ENCODE data around the gene ZNF599. TPM values are rescaled to one million over a fixed set of nuclear protein-coding genes. Genes with fewer than 3 reads are reported as not detected.

Gene ZNF599
- total RNA-seq, 1 donor from 2014 or later: 5.9 TPM

DNA sequence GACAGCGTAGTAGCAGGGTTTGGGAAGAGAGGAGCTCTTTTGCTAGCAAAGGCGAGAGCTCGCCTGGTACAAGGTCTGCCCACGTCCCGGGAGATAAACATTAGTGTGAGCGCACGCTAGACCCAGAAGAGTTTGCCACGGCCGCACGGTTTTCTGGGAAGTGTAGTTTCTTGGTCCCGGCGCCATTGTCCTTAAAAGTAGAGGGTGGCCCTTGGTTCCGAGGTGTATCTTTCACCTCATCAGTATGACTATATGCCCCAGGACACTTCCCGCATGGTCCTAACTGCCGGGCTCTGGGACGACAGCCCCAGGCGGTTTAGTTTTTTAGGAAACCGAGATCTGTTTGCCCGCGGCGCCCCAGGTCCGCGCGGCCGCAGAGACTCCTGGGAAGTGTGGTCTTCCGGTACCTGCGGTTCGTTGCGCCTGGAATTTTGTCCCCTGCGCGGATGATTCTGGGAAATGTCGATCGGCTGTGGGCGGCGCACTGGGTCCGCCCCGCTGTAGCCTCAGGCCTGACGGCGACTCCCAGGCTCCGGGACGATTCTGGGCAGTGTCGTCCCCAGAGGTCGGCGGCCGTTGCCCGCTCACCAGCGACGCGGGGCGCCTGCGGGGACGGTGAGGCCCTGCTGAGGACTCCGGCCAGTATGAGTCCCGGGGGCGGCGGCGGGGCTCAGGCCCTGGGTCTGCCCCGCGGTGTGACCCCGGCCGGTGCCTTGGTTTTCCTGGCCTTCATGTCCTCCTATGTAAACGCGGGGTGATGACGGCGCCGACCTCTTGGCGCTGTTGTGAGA, 39.1 kb downstream of the ZNF599 start, which contains the start of gene ZNF181:
TSS of gene ZNF181 (plus strand) at position 498 of the 791 bp plus-strand sequence. CDS start 795 bp downstream, outside the sequence.
- ATAC-seq (peak; percentile 95 to 98), DNase-seq (peak; percentile 92)
- intact Hi-C loops (cut with DNase I): no loop called here
- H3K27me3 ChIP-seq (ENCODE audit: low read depth): no peaks in the 10 kb centered on the region
- H3K4me1 ChIP-seq: peaks cover 23% of the 10 kb centered on the region
- peaks cover 8% of the 10 kb centered on the region for H3K9me3 ChIP-seq
- TF ChIP-seq, protein P1, sequence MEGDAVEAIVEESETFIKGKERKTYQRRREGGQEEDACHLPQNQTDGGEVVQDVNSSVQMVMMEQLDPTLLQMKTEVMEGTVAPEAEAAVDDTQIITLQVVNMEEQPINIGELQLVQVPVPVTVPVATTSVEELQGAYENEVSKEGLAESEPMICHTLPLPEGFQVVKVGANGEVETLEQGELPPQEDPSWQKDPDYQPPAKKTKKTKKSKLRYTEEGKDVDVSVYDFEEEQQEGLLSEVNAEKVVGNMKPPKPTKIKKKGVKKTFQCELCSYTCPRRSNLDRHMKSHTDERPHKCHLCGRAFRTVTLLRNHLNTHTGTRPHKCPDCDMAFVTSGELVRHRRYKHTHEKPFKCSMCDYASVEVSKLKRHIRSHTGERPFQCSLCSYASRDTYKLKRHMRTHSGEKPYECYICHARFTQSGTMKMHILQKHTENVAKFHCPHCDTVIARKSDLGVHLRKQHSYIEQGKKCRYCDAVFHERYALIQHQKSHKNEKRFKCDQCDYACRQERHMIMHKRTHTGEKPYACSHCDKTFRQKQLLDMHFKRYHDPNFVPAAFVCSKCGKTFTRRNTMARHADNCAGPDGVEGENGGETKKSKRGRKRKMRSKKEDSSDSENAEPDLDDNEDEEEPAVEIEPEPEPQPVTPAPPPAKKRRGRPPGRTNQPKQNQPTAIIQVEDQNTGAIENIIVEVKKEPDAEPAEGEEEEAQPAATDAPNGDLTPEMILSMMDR (IDR thresholded peaks at IDR 0.05): no peak
- peak within 1 kb of the TSS; percentile 99 for H3K27ac ChIP-seq
- H3K36me3 ChIP-seq: peaks cover 16% of the 10 kb centered on the region
- H3K4me3 ChIP-seq: peak within 1 kb of the TSS; percentile 84

DNA sequence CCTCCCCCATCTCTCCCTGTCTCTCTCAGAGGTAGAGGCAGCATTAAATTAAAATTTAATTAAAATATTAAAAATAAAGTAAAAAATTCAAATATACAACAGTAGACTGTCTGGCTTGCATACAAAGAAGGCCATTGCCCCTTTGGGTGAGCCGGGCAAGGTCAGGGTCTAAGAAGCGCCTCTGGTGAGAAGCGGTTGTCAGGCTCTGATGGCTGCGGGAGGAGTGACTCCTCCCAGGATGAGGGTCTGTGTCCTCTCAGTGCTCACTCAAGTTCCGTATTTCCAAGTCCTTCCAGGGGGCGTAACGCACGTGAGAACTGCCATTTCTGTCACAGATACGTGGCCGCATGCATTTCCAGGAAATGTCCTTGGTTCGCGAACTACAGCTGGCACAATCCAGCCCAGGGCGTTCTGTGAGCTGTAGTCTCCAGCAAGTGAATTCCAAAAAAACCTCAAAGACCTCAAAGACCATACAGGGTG, 39.7 kb downstream of the ZNF599 start:
- Histone ChIP-seq H3K27ac (peak overlapping the region; percentile 99), H3K4me1 (peaks cover 23% of the 10 kb centered on the region), H3K27me3 (ENCODE audit: low read depth) (no peaks in the 10 kb centered on the region), H3K4me3 (peak overlapping the region; percentile 84), H3K36me3 (peaks cover 13% of the 10 kb centered on the region), H3K9me3 (peaks cover 2% of the 10 kb centered on the region)
- TF ChIP-seq, protein P1 (IDR thresholded peaks at IDR 0.05): no peak
- DNase-seq: peak; percentile 65
- intact Hi-C loops (cut with DNase I): no loop called here
- ATAC-seq: peak; percentile 31 to 40

DNA sequence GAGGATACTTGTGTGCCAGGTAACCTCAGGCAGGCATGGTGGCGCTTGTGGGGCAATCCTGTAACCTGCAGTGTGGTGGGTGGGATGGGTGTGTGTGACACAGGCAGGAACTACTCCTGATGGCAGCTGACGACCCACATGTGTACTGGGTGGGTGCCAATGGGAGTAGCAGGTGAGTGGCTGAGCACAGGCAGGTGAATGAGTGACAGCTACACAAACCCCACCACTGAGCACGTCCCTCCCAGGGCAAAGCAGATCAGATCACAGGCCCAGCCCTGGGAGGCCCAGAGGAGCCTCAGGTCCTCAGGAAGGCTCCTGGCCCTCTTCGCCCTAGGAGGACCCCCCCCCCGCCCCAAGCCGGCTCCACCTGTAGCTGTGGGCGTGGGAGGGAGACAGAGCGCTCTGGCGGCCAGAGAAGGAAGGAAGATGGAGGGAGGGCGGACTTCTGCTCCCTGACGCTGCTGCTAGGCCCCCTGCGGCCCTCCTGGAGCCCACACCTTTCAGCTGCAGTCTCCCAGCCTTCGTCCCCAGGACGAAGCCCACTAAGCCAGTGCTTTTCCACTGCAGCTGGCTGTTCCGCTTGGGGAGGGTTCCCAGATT, 40.3 kb downstream of the ZNF599 start:
- Histone ChIP-seq H3K9me3 (no peaks in the 10 kb centered on the region), H3K27ac (peak overlapping the region; percentile 99), H3K27me3 (ENCODE audit: low read depth) (no peaks in the 10 kb centered on the region), H3K4me1 (peaks cover 23% of the 10 kb centered on the region), H3K36me3 (peaks cover 10% of the 10 kb centered on the region), H3K4me3 (peak overlapping the region; percentile 84)
- TF ChIP-seq, protein P1 (IDR thresholded peaks at IDR 0.05): no peak
- intact Hi-C loops (cut with DNase I): no loop called here
- no peak for ATAC-seq
- no peak for DNase-seq

DNA sequence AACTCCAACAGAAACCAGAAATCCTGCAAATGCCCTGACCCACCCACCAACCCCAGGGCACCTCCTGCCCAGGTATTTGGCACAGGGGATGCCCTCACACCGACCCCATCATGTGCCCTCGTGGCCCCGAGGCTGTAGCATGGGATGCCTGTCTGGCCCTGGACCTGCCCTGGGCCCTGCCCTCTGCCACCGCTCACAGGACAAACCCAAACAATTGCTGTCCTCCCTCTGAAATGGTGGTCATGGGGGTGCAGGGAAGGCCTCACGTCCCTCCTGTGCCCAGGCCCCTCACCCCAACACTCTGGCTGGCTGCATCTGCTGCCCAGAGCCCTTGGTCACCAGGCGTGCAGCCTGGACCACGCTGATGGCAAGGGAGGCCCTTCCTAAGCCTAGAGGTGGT, 41.1 kb downstream of the ZNF599 start:
- intact Hi-C loops (cut with DNase I): no loop called here
- H3K36me3 ChIP-seq: peaks cover 4% of the 10 kb centered on the region
- H3K27me3 ChIP-seq (ENCODE audit: low read depth): no peaks in the 10 kb centered on the region
- H3K27ac ChIP-seq: no peak overlapping the region
- TF ChIP-seq, protein P1 (IDR thresholded peaks at IDR 0.05): no peak
- H3K4me1 ChIP-seq: peaks cover 23% of the 10 kb centered on the region
- DNase-seq (no peak), ATAC-seq (no peak)
- H3K9me3 ChIP-seq: no peaks in the 10 kb centered on the region
- no peak overlapping the region for H3K4me3 ChIP-seq

DNA sequence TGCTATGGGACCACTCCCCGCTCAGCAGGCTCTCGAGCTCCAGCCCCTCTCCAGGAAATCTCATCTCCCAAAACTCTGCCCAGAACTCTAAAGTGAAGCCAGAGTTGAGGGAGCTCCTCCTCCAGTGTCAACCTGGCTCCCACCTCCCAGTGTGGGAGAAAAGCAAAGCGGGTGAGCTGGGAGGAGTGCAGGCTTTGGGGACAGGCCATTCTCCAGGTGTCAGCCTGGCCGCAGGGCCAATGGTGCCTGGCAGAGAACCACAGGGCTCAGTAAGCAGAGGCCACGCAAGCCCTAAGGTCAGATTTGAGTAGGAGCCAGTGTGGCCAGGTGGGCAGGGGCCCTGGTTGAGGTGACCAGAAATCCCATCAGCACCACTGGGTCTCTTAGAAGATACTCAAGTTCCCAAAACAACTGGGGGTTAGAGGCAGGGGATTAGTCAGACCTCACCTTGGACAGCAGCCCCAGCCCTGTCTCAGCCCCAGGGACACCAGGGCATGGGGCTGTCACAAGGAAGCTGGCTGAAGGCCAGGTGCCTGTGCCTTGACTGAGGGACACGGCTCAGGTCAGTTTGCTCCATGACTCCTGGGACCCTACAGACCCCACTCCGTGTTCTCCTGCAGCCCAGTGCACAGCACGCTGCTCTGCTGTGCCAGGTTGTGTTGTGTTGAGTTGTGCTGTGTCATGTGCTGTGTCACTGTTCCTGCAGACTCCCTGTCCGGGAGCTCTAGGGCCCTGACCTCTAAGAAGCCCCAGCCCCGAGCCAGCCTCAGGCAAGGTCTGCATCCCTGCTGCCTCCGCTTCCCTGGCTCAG, 41.8 kb downstream of the ZNF599 start:
- Histone ChIP-seq H3K36me3 (peaks cover 4% of the 10 kb centered on the region), H3K4me1 (peaks cover 23% of the 10 kb centered on the region), H3K27ac (no peak overlapping the region), H3K9me3 (no peaks in the 10 kb centered on the region), H3K4me3 (no peak overlapping the region), H3K27me3 (ENCODE audit: low read depth) (no peaks in the 10 kb centered on the region)
- no peak for DNase-seq
- ATAC-seq: no peak
- intact Hi-C loops (cut with DNase I): no loop called here
- TF ChIP-seq, protein P1 (IDR thresholded peaks at IDR 0.05): no peak
